Panc1 (cell line): Measurements from ENCODE around the gene HPCAL1. TPM values are rescaled to one million over a fixed set of nuclear protein-coding genes. Genes with fewer than 3 reads are reported as not detected.

Experiments
- ATAC-seq: fragments of 200-7000 bp; cut with Tn5 transposase; 2 replicates; pipeline ENCODE4 v1.9.1; 2020; ENCODE audit warnings: mild to moderate bottlenecking, moderate library complexity
- BruUV-seq: library from RNA; stranded (reverse); fragments of 400-500 nt; replicated peaks from 2 replicates; lab custom pipeline; 2021; lab: Mats Ljungman, UMichigan
- CTCF ChIA-PET: fragments of 300-600 bp; sonication (Branson Sonifier 250); formaldehyde crosslinking; loops from one replicate; lab custom pipeline; 2022; ENCODE audit warnings: antibody characterized with exemption; lab: Charles Lee
- POLR2A ChIA-PET: fragments of 300-600 bp; sonication (Branson Sonifier 250); formaldehyde crosslinking; loops from one replicate; lab custom pipeline; 2022; ENCODE audit warnings: antibody characterized with exemption; lab: Charles Lee
- DNase-seq: peaks from one replicate; pipeline ENCODE4 v3.0.0-alpha.2; 2010; ENCODE audit warnings: low read depth, low spot score
- H3K27ac ChIP-seq: 2 replicates; pipeline ENCODE4 v1.5.1; 2011; ENCODE audit warnings: mild to moderate bottlenecking, low read length, inconsistent platforms
- H3K27me3 ChIP-seq: fragments of 200-500 bp; sonication (Bioruptor generic); 2 replicates; pipeline ENCODE4 v1.6.0; 2014; ENCODE audit warnings: low read length, inconsistent platforms; ENCODE audit not compliant: control insufficient read depth, insufficient read depth
- H3K36me3 ChIP-seq: fragments of 200-500 bp; sonication (Bioruptor generic); 2 replicates; pipeline ENCODE4 v1.5.1; 2014; ENCODE audit warnings: inconsistent platforms, mild to moderate bottlenecking, low read length, moderate library complexity; ENCODE audit not compliant: control insufficient read depth, insufficient read depth
- H3K4me1 ChIP-seq: 2 replicates; pipeline ENCODE4 v1.5.1; 2011; ENCODE audit warnings: inconsistent platforms, mild to moderate bottlenecking, low read length, moderate library complexity; ENCODE audit not compliant: control insufficient read depth, insufficient read depth
- H3K4me3 ChIP-seq, 2 experiments: 2 replicates each; pipeline ENCODE4 v1.5.1; 2011 to 2012; ENCODE audit warnings: low read depth in 2 of 2, low read length in 2 of 2, mild to moderate bottlenecking in 2 of 2, inconsistent platforms in 1 of 2, moderate library complexity in 1 of 2
- H3K9me3 ChIP-seq: fragments of 200-500 bp; sonication (Bioruptor generic); 2 replicates; pipeline ENCODE4 v1.5.1; 2014; ENCODE audit warnings: low read depth, mild to moderate bottlenecking, inconsistent platforms, low read length, moderate library complexity; ENCODE audit not compliant: control insufficient read depth, insufficient read depth
- POLR2AphosphoS5 ChIP-seq: IDR thresholded peaks from 2 replicates; pipeline ENCODE4 v1.6.1; 2012; ENCODE audit warnings: mild to moderate bottlenecking, low read depth, low read length, moderate library complexity
- SIN3A ChIP-seq: IDR thresholded peaks from 2 replicates; pipeline ENCODE4 v1.6.1; 2012; ENCODE audit warnings: low read depth, mild to moderate bottlenecking, low read length, moderate library complexity, borderline replicate concordance; ENCODE audit not compliant: insufficient read depth
- TCF7L2 ChIP-seq: IDR thresholded peaks from 2 replicates; pipeline ENCODE4 v1.6.1; 2011; ENCODE audit warnings: mild to moderate bottlenecking, low read depth, low read length, inconsistent platforms
- in situ Hi-C: cut with HindIII; loops from 2 replicates; pipeline ENCODE4 v1.10.0; 2016; ENCODE audit warnings: low sequenced_read_pairs, low pct_unique_long_range_greater_than_20kb
- intact Hi-C: fragments of 100-400 bp; cut with micrococcal nuclease; formaldehyde crosslinking; loops from one replicate; pipeline ENCODE4 v1.10.0; 2022; ENCODE audit not compliant: unreplicated experiment
- total RNA-seq: library from RNA; stranded (reverse); gene quantifications from one replicate; pipeline ENCODE4 v1.2.1, GENCODE V29; 2021; ENCODE audit not compliant: unreplicated experiment
- TF ChIP-seq, protein P1 (sequence below): fragments of 450-650 bp; IDR thresholded peaks from 2 replicates; pipeline ENCODE4 v1.5.1; 2017; ENCODE audit warnings: mild to moderate bottlenecking
- TF ChIP-seq, protein P2 (sequence below), 2 experiments: IDR thresholded peaks; 2 replicates each; pipeline ENCODE4 v1.6.1; 2011 to 2012; ENCODE audit warnings: low read depth in 2 of 2, control low read depth in 1 of 2, low read length in 1 of 2, mild to moderate bottlenecking in 1 of 2, moderate library complexity in 1 of 2; ENCODE audit not compliant: insufficient read depth in 1 of 2

The HPCAL1 gene
- total RNA-seq, 1 experiment from 2014 or later, result 234 TPM

DNA sequence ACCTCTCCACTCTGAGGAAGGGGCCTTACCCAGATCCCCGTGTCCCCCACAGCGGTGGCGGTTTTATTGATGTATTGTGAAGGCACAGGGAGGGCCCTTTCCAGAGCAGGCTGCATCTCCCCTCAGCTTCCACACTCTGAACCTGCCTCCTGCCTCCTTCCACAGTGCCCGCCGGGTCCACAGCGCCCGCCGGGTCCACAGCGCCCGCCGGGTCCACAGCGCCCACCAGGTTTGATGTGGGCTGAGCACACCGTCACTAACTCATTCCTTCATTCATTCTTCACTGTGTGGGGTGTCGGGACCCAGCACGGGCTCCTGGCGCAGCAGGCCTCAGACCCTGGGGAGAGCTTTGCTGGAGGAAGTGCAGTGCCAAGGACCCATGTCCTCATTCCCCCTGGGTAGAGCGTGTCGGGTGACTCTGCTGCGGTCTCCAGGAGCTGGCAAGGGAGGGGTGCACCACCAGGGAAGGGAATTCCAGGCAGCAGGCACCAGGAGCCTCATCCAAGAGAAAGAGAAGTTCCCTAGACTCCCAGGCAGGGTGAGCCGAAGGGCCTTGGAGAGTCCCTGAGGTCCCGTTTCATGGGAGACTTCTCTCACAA, 57.1 kb downstream of the HPCAL1 start:
- peaks cover 66% of the 10 kb centered on the region for H3K4me1 ChIP-seq
- no peak for ATAC-seq
- no peak for DNase-seq
- no peaks in the 10 kb centered on the region for H3K36me3 ChIP-seq
- CTCF ChIA-PET, result no interaction called here
- TF ChIP-seq POLR2AphosphoS5 (no peak), SIN3A (no peak), TCF7L2 (no peak)
- TF ChIP-seq, protein P1, sequence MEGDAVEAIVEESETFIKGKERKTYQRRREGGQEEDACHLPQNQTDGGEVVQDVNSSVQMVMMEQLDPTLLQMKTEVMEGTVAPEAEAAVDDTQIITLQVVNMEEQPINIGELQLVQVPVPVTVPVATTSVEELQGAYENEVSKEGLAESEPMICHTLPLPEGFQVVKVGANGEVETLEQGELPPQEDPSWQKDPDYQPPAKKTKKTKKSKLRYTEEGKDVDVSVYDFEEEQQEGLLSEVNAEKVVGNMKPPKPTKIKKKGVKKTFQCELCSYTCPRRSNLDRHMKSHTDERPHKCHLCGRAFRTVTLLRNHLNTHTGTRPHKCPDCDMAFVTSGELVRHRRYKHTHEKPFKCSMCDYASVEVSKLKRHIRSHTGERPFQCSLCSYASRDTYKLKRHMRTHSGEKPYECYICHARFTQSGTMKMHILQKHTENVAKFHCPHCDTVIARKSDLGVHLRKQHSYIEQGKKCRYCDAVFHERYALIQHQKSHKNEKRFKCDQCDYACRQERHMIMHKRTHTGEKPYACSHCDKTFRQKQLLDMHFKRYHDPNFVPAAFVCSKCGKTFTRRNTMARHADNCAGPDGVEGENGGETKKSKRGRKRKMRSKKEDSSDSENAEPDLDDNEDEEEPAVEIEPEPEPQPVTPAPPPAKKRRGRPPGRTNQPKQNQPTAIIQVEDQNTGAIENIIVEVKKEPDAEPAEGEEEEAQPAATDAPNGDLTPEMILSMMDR, result no peak
- TF ChIP-seq, protein P2, sequence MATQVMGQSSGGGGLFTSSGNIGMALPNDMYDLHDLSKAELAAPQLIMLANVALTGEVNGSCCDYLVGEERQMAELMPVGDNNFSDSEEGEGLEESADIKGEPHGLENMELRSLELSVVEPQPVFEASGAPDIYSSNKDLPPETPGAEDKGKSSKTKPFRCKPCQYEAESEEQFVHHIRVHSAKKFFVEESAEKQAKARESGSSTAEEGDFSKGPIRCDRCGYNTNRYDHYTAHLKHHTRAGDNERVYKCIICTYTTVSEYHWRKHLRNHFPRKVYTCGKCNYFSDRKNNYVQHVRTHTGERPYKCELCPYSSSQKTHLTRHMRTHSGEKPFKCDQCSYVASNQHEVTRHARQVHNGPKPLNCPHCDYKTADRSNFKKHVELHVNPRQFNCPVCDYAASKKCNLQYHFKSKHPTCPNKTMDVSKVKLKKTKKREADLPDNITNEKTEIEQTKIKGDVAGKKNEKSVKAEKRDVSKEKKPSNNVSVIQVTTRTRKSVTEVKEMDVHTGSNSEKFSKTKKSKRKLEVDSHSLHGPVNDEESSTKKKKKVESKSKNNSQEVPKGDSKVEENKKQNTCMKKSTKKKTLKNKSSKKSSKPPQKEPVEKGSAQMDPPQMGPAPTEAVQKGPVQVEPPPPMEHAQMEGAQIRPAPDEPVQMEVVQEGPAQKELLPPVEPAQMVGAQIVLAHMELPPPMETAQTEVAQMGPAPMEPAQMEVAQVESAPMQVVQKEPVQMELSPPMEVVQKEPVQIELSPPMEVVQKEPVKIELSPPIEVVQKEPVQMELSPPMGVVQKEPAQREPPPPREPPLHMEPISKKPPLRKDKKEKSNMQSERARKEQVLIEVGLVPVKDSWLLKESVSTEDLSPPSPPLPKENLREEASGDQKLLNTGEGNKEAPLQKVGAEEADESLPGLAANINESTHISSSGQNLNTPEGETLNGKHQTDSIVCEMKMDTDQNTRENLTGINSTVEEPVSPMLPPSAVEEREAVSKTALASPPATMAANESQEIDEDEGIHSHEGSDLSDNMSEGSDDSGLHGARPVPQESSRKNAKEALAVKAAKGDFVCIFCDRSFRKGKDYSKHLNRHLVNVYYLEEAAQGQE (IDR thresholded peaks at IDR 0.05; ENCODE audit: insufficient read depth in 1 of 2, low read depth in 2 of 2, low read length in 1 of 2), result no peak
- intact Hi-C loops, result no loop called here
- no peaks in the 10 kb centered on the region for H3K9me3 ChIP-seq
- H3K27me3 ChIP-seq, result no peaks in the 10 kb centered on the region
- POLR2A ChIA-PET, result interaction anchor here (0.5 to 0.7 kb wide), 2 partner anchors 22 to 81 kb away, joined by 6 read pairs; no protein-coding TSS in a partner anchor
- in situ Hi-C loops, result no loop called here
- H3K4me3 ChIP-seq, result no peak overlapping the region
- peak overlapping the region; percentile 44 for H3K27ac ChIP-seq
- BruUV-seq, result no TSS peak

DNA sequence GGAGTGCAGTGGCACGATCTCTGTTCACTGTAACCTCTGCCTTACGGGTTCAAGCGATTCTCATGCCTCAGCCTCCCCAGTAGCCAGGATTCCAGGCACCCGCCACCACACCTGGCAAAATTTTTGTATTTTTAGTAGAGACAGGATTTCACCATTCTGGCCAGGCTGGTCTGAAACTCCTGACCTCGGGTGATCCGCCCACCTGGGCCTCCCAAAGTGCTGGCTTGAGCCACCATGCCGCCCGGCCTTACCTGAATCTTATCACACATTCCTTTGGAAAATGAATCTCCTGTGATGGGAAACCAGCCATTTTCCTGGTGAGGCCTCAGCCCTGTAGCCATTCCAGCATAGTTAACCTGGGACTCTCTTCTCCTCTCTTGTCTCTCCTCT, 57.8 kb downstream of the HPCAL1 start:
- BruUV-seq, result no TSS peak
- no peak for ATAC-seq
- Histone ChIP-seq H3K9me3 (no peaks in the 10 kb centered on the region), H3K4me3 (no peak overlapping the region), H3K27me3 (no peaks in the 10 kb centered on the region), H3K36me3 (no peaks in the 10 kb centered on the region), H3K4me1 (peaks cover 69% of the 10 kb centered on the region), H3K27ac (no peak overlapping the region; the same call in none of the 2 replicates)
- in situ Hi-C loops, result no loop called here
- no peak for DNase-seq
- TF ChIP-seq TCF7L2, result no peak
- TF ChIP-seq POLR2AphosphoS5, result no peak
- TF ChIP-seq SIN3A, result no peak
- TF ChIP-seq, protein P1, result no peak
- TF ChIP-seq, protein P2 (IDR thresholded peaks at IDR 0.05; ENCODE audit: insufficient read depth in 1 of 2, low read depth in 2 of 2, low read length in 1 of 2), result no peak
- POLR2A ChIA-PET, result interaction anchor here (0.7 kb wide), 1 partner anchor 82 kb away, joined by 6 read pairs; no protein-coding TSS in a partner anchor
- intact Hi-C loops, result no loop called here
- CTCF ChIA-PET, result no interaction called here
